GM12878 (cell line): ENCODE data around the gene RNU11. TPM values are rescaled to one million over a fixed set of nuclear protein-coding genes. Genes with fewer than 3 reads are reported as not detected.
"Not testable (repeated sequence)": the region's sequence is repeated elsewhere in the genome, so short reads cannot be mapped to it uniquely, and the experiment has no call there.

Source experiments
- ATAC-seq: fragments of 200-7000 bp; cut with Tn5 transposase; 3 replicates; pipeline ENCODE4 v1.9.1; 2020; ENCODE audit warnings: mild to moderate bottlenecking, moderate library complexity
- BruUV-seq: library from RNA; stranded (reverse); fragments of 400-500 nt; replicated peaks from 2 replicates; lab custom pipeline; 2021; lab: Mats Ljungman, UMichigan
- CTCF ChIA-PET: fragments of 300-600 bp; sonication (Branson Sonifier 250); formaldehyde crosslinking; extraction: SDS; loops from one replicate; lab custom pipeline; 2021; ENCODE audit warnings: inconsistent platforms; lab: Yijun Ruan, JAX
- POLR2A ChIA-PET: fragments of 350-600 bp; formaldehyde crosslinking; extraction: SDS; loops from one replicate; lab custom pipeline; 2021; ENCODE audit warnings: inconsistent platforms; lab: Charles Lee
- RAD21 ChIA-PET: fragments of 300-600 bp; sonication (Branson Sonifier 250); formaldehyde crosslinking; loops from one replicate; lab custom pipeline; 2023; ENCODE audit warnings: antibody characterized with exemption; ENCODE audit not compliant: unreplicated experiment; lab: Charles Lee
- SMC1A ChIA-PET: fragments of 300-600 bp; sonication (Branson Sonifier 250); formaldehyde crosslinking; loops from one replicate; lab custom pipeline; 2023; ENCODE audit not compliant: unreplicated experiment, uncharacterized antibody; lab: Charles Lee
- DNase-seq: peaks from one replicate; pipeline ENCODE4 v3.0.0-alpha.2; 2011; ENCODE audit warnings: low read depth, low spot score
- FAIRE-seq: peaks from 3 replicates; lab custom pipeline; 2011; peaks lifted over from hg19 to GRCh38; lab: Jason Lieb, UNC
- H2AFZ ChIP-seq: 2 replicates; pipeline ENCODE4 v1.6.0; 2011; ENCODE audit warnings: low read depth, low read length, control low read depth; ENCODE audit not compliant: control insufficient read depth
- H3K27ac ChIP-seq: 2 replicates; pipeline ENCODE4 v1.5.1; 2011; ENCODE audit warnings: control low read depth; ENCODE audit not compliant: control insufficient read depth, insufficient read depth
- H3K27me3 ChIP-seq, 2 experiments: replicated peaks in 1 of 2; 2 replicates each; pipeline versions ENCODE4 v1.6.0 to v1.6.1; 2011; ENCODE audit warnings: low read length in 1 of 2; ENCODE audit not compliant: control insufficient read depth in 2 of 2, insufficient read depth in 2 of 2
- H3K36me3 ChIP-seq, 2 experiments: 2 replicates each; pipeline ENCODE4 v1.5.1; 2011; ENCODE audit warnings: low read length in 1 of 2; ENCODE audit not compliant: control insufficient read depth in 2 of 2, insufficient read depth in 2 of 2
- H3K4me1 ChIP-seq: 2 replicates; pipeline ENCODE4 v1.6.1; 2011; ENCODE audit warnings: mild to moderate bottlenecking, low read length, moderate library complexity, mixed read lengths; ENCODE audit not compliant: control insufficient read depth, insufficient read depth
- H3K4me2 ChIP-seq: 2 replicates; pipeline ENCODE4 v1.6.0; 2011; ENCODE audit warnings: control low read depth; ENCODE audit not compliant: control insufficient read depth, insufficient read depth
- H3K4me3 ChIP-seq: fragments of 200-600 bp; sonication (generic); 2 replicates; pipeline ENCODE4 v1.5.1; 2016
- H3K79me2 ChIP-seq: 2 replicates; pipeline ENCODE4 v1.6.0; 2011; ENCODE audit warnings: low read length; ENCODE audit not compliant: control insufficient read depth, insufficient read depth
- H3K9ac ChIP-seq: 2 replicates; pipeline ENCODE4 v1.8.0; 2011; ENCODE audit warnings: low read length, control low read depth, mixed read lengths; ENCODE audit not compliant: control insufficient read depth, insufficient read depth
- H3K9me3 ChIP-seq: replicated peaks from 3 replicates; pipeline ENCODE4 v1.5.1; 2011; ENCODE audit warnings: mild to moderate bottlenecking, low read length; ENCODE audit not compliant: control insufficient read depth, insufficient read depth
- H4K20me1 ChIP-seq: 2 replicates; pipeline ENCODE4 v1.6.0; 2011; ENCODE audit not compliant: control insufficient read depth, insufficient read depth
- ASH2L ChIP-seq: fragments of 300-600, 200-600 bp; sonication (generic); IDR thresholded peaks from 2 replicates; pipeline ENCODE4 v1.6.1; 2017; ENCODE audit warnings: low read depth, mild to moderate bottlenecking, borderline replicate concordance
- CBFB ChIP-seq: IDR thresholded peaks from 2 replicates; pipeline ENCODE4 v1.6.1; 2016; ENCODE audit warnings: antibody characterized with exemption, low read depth
- E2F4 ChIP-seq: IDR thresholded peaks from 2 replicates; pipeline ENCODE4 v1.6.1; 2012; ENCODE audit warnings: low read depth, low read length, improper control_type of control experiment
- EGR1 ChIP-seq, 2 experiments: IDR thresholded peaks; 1 replicate in 1 of 2; 2 replicates in 1 of 2; pipeline ENCODE4 v1.6.1; 2011 to 2012; ENCODE audit warnings: low read depth in 2 of 2, low read length in 2 of 2, borderline replicate concordance in 1 of 2, mild to moderate bottlenecking in 1 of 2, moderate library complexity in 1 of 2
- HCFC1 ChIP-seq: fragments of 150-350 bp; IDR thresholded peaks from 2 replicates; pipeline ENCODE4 v1.6.1; 2014; ENCODE audit warnings: low read length
- IRF3 ChIP-seq: fragments of 450-650 bp; IDR thresholded peaks from 2 replicates; pipeline ENCODE4 v1.6.1; 2014; ENCODE audit warnings: mild to moderate bottlenecking
- JUNB ChIP-seq: IDR thresholded peaks from 2 replicates; pipeline ENCODE4 v1.6.1; 2016; ENCODE audit warnings: antibody characterized with exemption, mild to moderate bottlenecking
- KDM1A ChIP-seq: fragments of 200-600 bp; sonication (generic); IDR thresholded peaks from 2 replicates; pipeline ENCODE4 v1.6.1; 2016; ENCODE audit warnings: borderline replicate concordance
- MYC ChIP-seq: IDR thresholded peaks from 2 replicates; pipeline ENCODE4 v1.6.1; 2011; ENCODE audit warnings: mild to moderate bottlenecking, low read length, moderate library complexity, inconsistent platforms; ENCODE audit not compliant: insufficient read depth, insufficient replicate concordance, insufficient read length, severe bottlenecking
- NKRF ChIP-seq: fragments of 450-650 bp; conservative IDR thresholded peaks from 2 replicates; pipeline ENCODE4 v1.6.1; 2017; ENCODE audit warnings: mild to moderate bottlenecking, moderate library complexity
- PBX3 ChIP-seq: IDR thresholded peaks from 2 replicates; pipeline ENCODE4 v1.6.1; 2011; ENCODE audit warnings: mild to moderate bottlenecking, low read depth, low read length, moderate library complexity; ENCODE audit not compliant: insufficient replicate concordance
- PML ChIP-seq: IDR thresholded peaks from 2 replicates; pipeline ENCODE4 v1.6.1; 2012; ENCODE audit warnings: low read length, inconsistent platforms
- SMAD5 ChIP-seq: IDR thresholded peaks from 2 replicates; pipeline ENCODE4 v1.6.1; 2016; ENCODE audit warnings: antibody characterized with exemption, low read depth
- YY1 ChIP-seq: IDR thresholded peaks from 2 replicates; pipeline ENCODE4 v1.6.1; 2011; ENCODE audit warnings: low read depth, mild to moderate bottlenecking, low read length
- ZBTB11 ChIP-seq: fragments of 450-650 bp; formaldehyde crosslinking; IDR thresholded peaks from 2 replicates; pipeline ENCODE4 v1.5.0; 2022; ENCODE audit warnings: mild to moderate bottlenecking, missing genetic modification characterization
- whole genome bisulfite sequencing: methylation state at CpG from one replicate; pipeline ENCODE4 v1.1.6; 2016; ENCODE audit warnings: low lambda C conversion rate; ENCODE audit not compliant: insufficient replicate concordance, insufficient coverage; ENCODE audit errors: missing lambda C conversion rate; 5-methylcytosine and 5-hydroxymethylcytosine counted together
- in situ Hi-C: fragments of 300-500 bp; cut with MboI; formaldehyde crosslinking; loops from 9 replicates; pipeline ENCODE4 v1.14.3; 2018; ENCODE audit warnings: mixed read lengths
- intact Hi-C: fragments of 100-400 bp; cut with micrococcal nuclease; formaldehyde crosslinking; loops from one replicate; pipeline ENCODE4 v1.14.2; 2022; ENCODE audit not compliant: unreplicated experiment
- polyA plus RNA-seq, 11 experiments: library from polyadenylated mRNA; depleted of rRNA in 4 of 11; unstranded in 6 of 11; stranded (reverse) in 5 of 11; fragments of >200 nt; fragmentation: Nextera tagmentation in 4 of 11; fragmentation: Illumina TruSeq in 1 of 11; extraction: Ambion mirVana in 4 of 11; extraction: Trizol in 1 of 11; gene quantifications; 1 replicate in 1 of 11; 2 replicates in 10 of 11; pipeline versions ENCODE4 v1.2.1 to v1.2.3, GENCODE V29; 2011 to 2016; ENCODE audit warnings: inconsistent platforms in 2 of 11, missing spikeins in 2 of 11, low read depth in 1 of 11
- total RNA-seq, 4 experiments: library from RNA; depleted of rRNA in 3 of 4; stranded (reverse); fragments of >200 nt in 3 of 4; fragmentation: Illumina TruSeq in 1 of 4; extraction: Trizol in 1 of 4; gene quantifications; 2 replicates each; pipeline versions ENCODE4 v1.2.1 to v1.2.3, GENCODE V29; 2013 to 2021

RNU11 gene
- total and polyA plus RNA-seq, 10 of the 15 experiments (the other 5 are each of a cell fraction or from before 2014, with no cell fraction given) = under 0.01 TPM; not detected in 9

- peak; percentile 41 for TF ChIP-seq NKRF
- TF ChIP-seq MYC = peak; percentile 37
- no peak for TF ChIP-seq JUNB
- TF ChIP-seq PML = no peak
- TF ChIP-seq SMAD5 = no peak
- TF ChIP-seq E2F4 = no peak
- peak; percentile 43; the same call in 1 of the 2 replicates for TF ChIP-seq YY1
- TF ChIP-seq PBX3 = no peak
- TF ChIP-seq KDM1A = no peak
- no peak for TF ChIP-seq HCFC1
- TF ChIP-seq IRF3 = no peak
- no peak for TF ChIP-seq EGR1 (IDR thresholded peaks at IDR 0.05; ENCODE audit: borderline replicate concordance in 1 of 2, low read depth in 2 of 2, low read length in 2 of 2)
- no peak for TF ChIP-seq CBFB
- TF ChIP-seq ASH2L = no peak
- TF ChIP-seq ZBTB11 = no peak
Observed at GRCh38 chr1:28648008-28648473, 359 bp upstream of the RNU11 start (continued).

- CTCF ChIA-PET, H3K4me1 ChIP-seq, H3K79me2 ChIP-seq, BruUV-seq, H3K27me3 ChIP-seq, DNase-seq, H4K20me1 ChIP-seq, POLR2A ChIA-PET, H2AFZ ChIP-seq, in situ Hi-C loops, H3K9me3 ChIP-seq, FAIRE-seq, H3K27ac ChIP-seq, H3K4me2 ChIP-seq, ATAC-seq, H3K9ac ChIP-seq, H3K4me3 ChIP-seq, SMC1A ChIA-PET, H3K36me3 ChIP-seq, intact Hi-C loops: not testable (repeated sequence)
- 72% methylated on average over 13 of the region's 13 CpGs for WGBS
- RAD21 ChIA-PET = interaction anchor here (0.8 kb wide), 1 partner anchor 224 kb away, joined by 3 read pairs; no protein-coding TSS in a partner anchor
Observed at GRCh38 chr1:28653063-28653462, 4.7 kb downstream of the RNU11 start.
